Activated naive CD8-positive, alpha-beta T cell treated with anti-CD3 and anti-CD28 coated beads for 36 hours (primary cell): Measurements from ENCODE around the gene EML1. TPM values are rescaled to one million over a fixed set of nuclear protein-coding genes. Genes with fewer than 3 reads are reported as not detected.

ENCODE experiments used
- DNase-seq: peaks from one replicate; pipeline ENCODE4 v3.0.0; 2021
- H3K27ac Mint-ChIP-seq: one replicate; pipeline ENCODE4 v1.8.0; 2022; ENCODE audit warnings: mild to moderate bottlenecking, moderate library complexity, mixed read lengths
- H3K27me3 Mint-ChIP-seq: one replicate; pipeline ENCODE4 v1.8.0; 2022; ENCODE audit warnings: mild to moderate bottlenecking, mixed read lengths
- H3K36me3 Mint-ChIP-seq: one replicate; pipeline ENCODE4 v1.8.0; 2021; ENCODE audit warnings: mild to moderate bottlenecking, mixed read lengths
- H3K4me1 Mint-ChIP-seq: one replicate; pipeline ENCODE4 v1.8.0; 2021; ENCODE audit warnings: mixed read lengths
- H3K4me3 Mint-ChIP-seq: one replicate; pipeline ENCODE4 v1.8.0; 2022; ENCODE audit warnings: mild to moderate bottlenecking, moderate library complexity, mixed read lengths
- H3K9me3 Mint-ChIP-seq: one replicate; pipeline ENCODE4 v1.8.0; 2022; ENCODE audit warnings: mixed read lengths
- total RNA-seq, 2 experiments: library from RNA; stranded (reverse); gene quantifications; one replicate each; pipeline ENCODE4 v1.2.3, GENCODE V29; 2021

EML1 gene
- total RNA-seq, 2 experiments from 2014 or later = 0.36 to 1.0 TPM

- H3K9me3 Mint-ChIP-seq = no peaks in the 10 kb centered on the region
- H3K4me3 Mint-ChIP-seq = no peak overlapping the region
- peaks cover 62% of the 10 kb centered on the region for H3K27me3 Mint-ChIP-seq
- H3K4me1 Mint-ChIP-seq = no peaks in the 10 kb centered on the region
- no peaks in the 10 kb centered on the region for H3K36me3 Mint-ChIP-seq
- no peak overlapping the region for H3K27ac Mint-ChIP-seq
- DNase-seq = no peak
Observed at GRCh38 chr14:99872786-99873440, 79.7 kb downstream of the EML1 start.

- Mint-ChIP-seq H3K4me3 (no peak overlapping the region), H3K9me3 (no peaks in the 10 kb centered on the region), H3K27me3 (peaks cover 59% of the 10 kb centered on the region), H3K27ac (no peak overlapping the region), H3K4me1 (no peaks in the 10 kb centered on the region), H3K36me3 (no peaks in the 10 kb centered on the region)
- DNase-seq = no peak
Observed at GRCh38 chr14:99873653-99874052, 80.4 kb downstream of the EML1 start.

GRCh38 chr14:99874306-99874705 is 81.1 kb downstream of the EML1 start:
- H3K9me3 Mint-ChIP-seq = no peaks in the 10 kb centered on the region
- peaks cover 57% of the 10 kb centered on the region for H3K27me3 Mint-ChIP-seq
- no peaks in the 10 kb centered on the region for H3K36me3 Mint-ChIP-seq
- DNase-seq = no peak
- no peak overlapping the region for H3K27ac Mint-ChIP-seq
- no peak overlapping the region for H3K4me3 Mint-ChIP-seq
- H3K4me1 Mint-ChIP-seq = no peaks in the 10 kb centered on the region

GRCh38 chr14:99875421-99875820 is 82.2 kb downstream of the EML1 start:
- DNase-seq = no peak
- Mint-ChIP-seq H3K4me3 (no peak overlapping the region), H3K4me1 (no peaks in the 10 kb centered on the region), H3K27ac (no peak overlapping the region), H3K36me3 (no peaks in the 10 kb centered on the region), H3K27me3 (peaks cover 59% of the 10 kb centered on the region), H3K9me3 (no peaks in the 10 kb centered on the region)

GRCh38 chr14:99875836-99876235 is 82.6 kb downstream of the EML1 start:
- Mint-ChIP-seq H3K27ac (no peak overlapping the region), H3K4me1 (no peaks in the 10 kb centered on the region), H3K9me3 (no peaks in the 10 kb centered on the region), H3K4me3 (no peak overlapping the region), H3K36me3 (no peaks in the 10 kb centered on the region), H3K27me3 (peaks cover 63% of the 10 kb centered on the region)
- no peak for DNase-seq

- no peaks in the 10 kb centered on the region for H3K4me1 Mint-ChIP-seq
- H3K9me3 Mint-ChIP-seq = no peaks in the 10 kb centered on the region
- DNase-seq = no peak
- peaks cover 59% of the 10 kb centered on the region for H3K27me3 Mint-ChIP-seq
- H3K4me3 Mint-ChIP-seq = no peak overlapping the region
- H3K36me3 Mint-ChIP-seq = no peaks in the 10 kb centered on the region
- H3K27ac Mint-ChIP-seq = no peak overlapping the region
Observed at GRCh38 chr14:99876406-99876805, 83.2 kb downstream of the EML1 start.

- H3K27me3 Mint-ChIP-seq = peaks cover 46% of the 10 kb centered on the region
- no peak overlapping the region for H3K27ac Mint-ChIP-seq
- H3K4me3 Mint-ChIP-seq = no peak overlapping the region
- H3K36me3 Mint-ChIP-seq = no peaks in the 10 kb centered on the region
- no peaks in the 10 kb centered on the region for H3K4me1 Mint-ChIP-seq
- H3K9me3 Mint-ChIP-seq = no peaks in the 10 kb centered on the region
- no peak for DNase-seq
Observed at GRCh38 chr14:99878563-99878962, 85.3 kb downstream of the EML1 start.

- Mint-ChIP-seq H3K27me3 (peaks cover 40% of the 10 kb centered on the region), H3K4me3 (no peak overlapping the region), H3K9me3 (no peaks in the 10 kb centered on the region), H3K27ac (no peak overlapping the region), H3K4me1 (no peaks in the 10 kb centered on the region), H3K36me3 (no peaks in the 10 kb centered on the region)
- no peak for DNase-seq
Observed at GRCh38 chr14:99879401-99880295, 86.4 kb downstream of the EML1 start.

GRCh38 chr14:99880651-99881420 is 87.6 kb downstream of the EML1 start:
- Mint-ChIP-seq H3K4me1 (no peaks in the 10 kb centered on the region), H3K9me3 (no peaks in the 10 kb centered on the region), H3K27ac (no peak overlapping the region), H3K27me3 (peaks cover 40% of the 10 kb centered on the region), H3K4me3 (no peak overlapping the region), H3K36me3 (no peaks in the 10 kb centered on the region)
- no peak for DNase-seq

- Mint-ChIP-seq H3K36me3 (no peaks in the 10 kb centered on the region), H3K27ac (no peak overlapping the region), H3K4me3 (no peak overlapping the region), H3K9me3 (no peaks in the 10 kb centered on the region), H3K4me1 (no peaks in the 10 kb centered on the region), H3K27me3 (peaks cover 19% of the 10 kb centered on the region)
- DNase-seq = no peak
Observed at GRCh38 chr14:99883866-99884650, 90.8 kb downstream of the EML1 start.

- Mint-ChIP-seq H3K4me1 (no peaks in the 10 kb centered on the region), H3K27ac (no peak overlapping the region), H3K4me3 (no peak overlapping the region), H3K36me3 (no peaks in the 10 kb centered on the region), H3K27me3 (peaks cover 13% of the 10 kb centered on the region), H3K9me3 (no peaks in the 10 kb centered on the region)
- no peak for DNase-seq
Observed at GRCh38 chr14:99884834-99885648, 91.8 kb downstream of the EML1 start.

- no peak overlapping the region for H3K4me3 Mint-ChIP-seq
- H3K36me3 Mint-ChIP-seq = no peaks in the 10 kb centered on the region
- no peak overlapping the region for H3K27ac Mint-ChIP-seq
- H3K27me3 Mint-ChIP-seq = peaks cover 8% of the 10 kb centered on the region
- DNase-seq = no peak
- no peaks in the 10 kb centered on the region for H3K9me3 Mint-ChIP-seq
- no peaks in the 10 kb centered on the region for H3K4me1 Mint-ChIP-seq
Observed at GRCh38 chr14:99885649-99885958, 92.4 kb downstream of the EML1 start.

GRCh38 chr14:99887407-99887806 is 94.2 kb downstream of the EML1 start:
- DNase-seq = no peak
- Mint-ChIP-seq H3K4me1 (no peaks in the 10 kb centered on the region), H3K27me3 (peaks cover 5% of the 10 kb centered on the region), H3K4me3 (no peak overlapping the region), H3K36me3 (no peaks in the 10 kb centered on the region), H3K9me3 (no peaks in the 10 kb centered on the region), H3K27ac (no peak overlapping the region)

- no peaks in the 10 kb centered on the region for H3K36me3 Mint-ChIP-seq
- H3K4me3 Mint-ChIP-seq = no peak overlapping the region
- no peaks in the 10 kb centered on the region for H3K9me3 Mint-ChIP-seq
- H3K27ac Mint-ChIP-seq = no peak overlapping the region
- H3K4me1 Mint-ChIP-seq = no peaks in the 10 kb centered on the region
- no peak for DNase-seq
- peaks cover 5% of the 10 kb centered on the region for H3K27me3 Mint-ChIP-seq
Observed at GRCh38 chr14:99888149-99888548, 94.9 kb downstream of the EML1 start.
